WTC11 (cell line): Measurements from ENCODE around the gene B4GALNT2. TPM values are rescaled to one million over a fixed set of nuclear protein-coding genes. Genes with fewer than 3 reads are reported as not detected.
"Not testable (repeated sequence)": the region's sequence is repeated elsewhere in the genome, so short reads cannot be mapped to it uniquely, and the experiment has no call there.

Experiments
- ATAC-seq: fragments of 200-7000 bp; cut with Tn5 transposase; 2 replicates; pipeline ENCODE4 v1.10.0; 2021; ENCODE audit warnings: mild to moderate bottlenecking, moderate library complexity
- CTCF ChIA-PET: fragments of 300-600 bp; sonication (Branson Sonifier 250); formaldehyde crosslinking; loops from one replicate; lab custom pipeline; 2021; ENCODE audit warnings: antibody characterized with exemption; lab: Charles Lee
- POLR2A ChIA-PET: fragments of 350-600 bp; sonication (Branson Sonifier 250); formaldehyde crosslinking; loops from one replicate; lab custom pipeline; 2021; ENCODE audit warnings: antibody characterized with exemption; lab: Charles Lee
- DNase-seq: peaks from one replicate; pipeline ENCODE4 v3.0.0; 2021; ENCODE audit warnings: low spot score
- H3K27ac Mint-ChIP-seq: 2 replicates; pipeline ENCODE4 v1.8.0; 2021; ENCODE audit warnings: mixed read lengths
- H3K27me3 Mint-ChIP-seq: 2 replicates; pipeline ENCODE4 v1.8.0; 2021; ENCODE audit warnings: low read depth, mild to moderate bottlenecking, moderate library complexity, mixed read lengths
- H3K36me3 Mint-ChIP-seq: 2 replicates; pipeline ENCODE4 v1.8.0; 2021; ENCODE audit warnings: mixed read lengths
- H3K4me1 Mint-ChIP-seq: 2 replicates; pipeline ENCODE4 v1.8.0; 2022; ENCODE audit warnings: mixed read lengths
- H3K4me3 Mint-ChIP-seq: 2 replicates; pipeline ENCODE4 v1.8.0; 2021; ENCODE audit warnings: mild to moderate bottlenecking, moderate library complexity, mixed read lengths
- H3K9me3 Mint-ChIP-seq: 2 replicates; pipeline ENCODE4 v1.8.0; 2021; ENCODE audit warnings: mixed read lengths
- ATF2 ChIP-seq: sonication (generic); formaldehyde crosslinking; IDR thresholded peaks from 2 replicates; pipeline ENCODE4 v1.8.1; 2022; ENCODE audit warnings: low read depth, missing genetic modification reagents, borderline replicate concordance
- CREM ChIP-seq: sonication (generic); formaldehyde crosslinking; IDR thresholded peaks from 2 replicates; pipeline ENCODE4 v1.8.1; 2022; ENCODE audit warnings: mild to moderate bottlenecking, missing genetic modification reagents, moderate library complexity
- E2F1 ChIP-seq: sonication (generic); formaldehyde crosslinking; IDR thresholded peaks from 2 replicates; pipeline ENCODE4 v1.8.0; 2022; ENCODE audit warnings: mild to moderate bottlenecking, missing genetic modification reagents
- FOXK1 ChIP-seq: sonication (generic); formaldehyde crosslinking; IDR thresholded peaks from 2 replicates; pipeline ENCODE4 v1.8.0; 2022; ENCODE audit warnings: mild to moderate bottlenecking, moderate library complexity, missing genetic modification reagents
- FOXP4 ChIP-seq: sonication (generic); formaldehyde crosslinking; IDR thresholded peaks from 2 replicates; pipeline ENCODE4 v1.8.0; 2022; ENCODE audit warnings: mild to moderate bottlenecking, missing genetic modification reagents
- GTF2I ChIP-seq: fragments of 250-450 bp; sonication (Bioruptor Pico); conservative IDR thresholded peaks from 2 replicates; pipeline ENCODE4 v1.4.0; 2021; ENCODE audit warnings: mild to moderate bottlenecking
- MXD4 ChIP-seq: fragments of 250-450 bp; sonication (Bioruptor Pico); IDR thresholded peaks from 2 replicates; pipeline ENCODE4 v1.8.0; 2021; ENCODE audit warnings: mild to moderate bottlenecking, moderate library complexity, borderline replicate concordance
- MYBL2 ChIP-seq: sonication (generic); formaldehyde crosslinking; IDR thresholded peaks from 2 replicates; pipeline ENCODE4 v1.8.1; 2023; ENCODE audit warnings: mild to moderate bottlenecking, moderate library complexity, missing genetic modification reagents
- NFE2L1 ChIP-seq: sonication (generic); formaldehyde crosslinking; IDR thresholded peaks from 2 replicates; pipeline ENCODE4 v1.8.1; 2023; ENCODE audit warnings: missing genetic modification reagents
- PRRX2 ChIP-seq: fragments of 250-450 bp; sonication (Bioruptor Pico); IDR thresholded peaks from 2 replicates; pipeline ENCODE4 v1.8.0; 2021; ENCODE audit warnings: mild to moderate bottlenecking
- ZNF425 ChIP-seq: fragments of 250-450 bp; sonication (Bioruptor Pico); conservative IDR thresholded peaks from 2 replicates; pipeline ENCODE4 v1.9.0; 2021; ENCODE audit warnings: mild to moderate bottlenecking
- total RNA-seq: library from RNA; stranded (reverse); gene quantifications from 3 replicates; pipeline ENCODE4 v1.2.3, GENCODE V29; 2021
- TF ChIP-seq, protein P1 (sequence below): sonication (generic); formaldehyde crosslinking; IDR thresholded peaks from 2 replicates; pipeline ENCODE4 v1.8.1; 2022; ENCODE audit warnings: missing genetic modification reagents, borderline replicate concordance
- TF ChIP-seq, protein P2 (sequence below): sonication (generic); formaldehyde crosslinking; IDR thresholded peaks from 2 replicates; pipeline ENCODE4 v1.8.1; 2023; ENCODE audit warnings: mild to moderate bottlenecking, missing genetic modification reagents

The B4GALNT2 gene
- total RNA-seq, 1 experiment from 2014 or later = 0.04 TPM

- TF ChIP-seq E2F1 (CRISPR knock-in tag) = no peak
- TF ChIP-seq ATF2 (CRISPR knock-in tag) = no peak
- TF ChIP-seq, protein P1, sequence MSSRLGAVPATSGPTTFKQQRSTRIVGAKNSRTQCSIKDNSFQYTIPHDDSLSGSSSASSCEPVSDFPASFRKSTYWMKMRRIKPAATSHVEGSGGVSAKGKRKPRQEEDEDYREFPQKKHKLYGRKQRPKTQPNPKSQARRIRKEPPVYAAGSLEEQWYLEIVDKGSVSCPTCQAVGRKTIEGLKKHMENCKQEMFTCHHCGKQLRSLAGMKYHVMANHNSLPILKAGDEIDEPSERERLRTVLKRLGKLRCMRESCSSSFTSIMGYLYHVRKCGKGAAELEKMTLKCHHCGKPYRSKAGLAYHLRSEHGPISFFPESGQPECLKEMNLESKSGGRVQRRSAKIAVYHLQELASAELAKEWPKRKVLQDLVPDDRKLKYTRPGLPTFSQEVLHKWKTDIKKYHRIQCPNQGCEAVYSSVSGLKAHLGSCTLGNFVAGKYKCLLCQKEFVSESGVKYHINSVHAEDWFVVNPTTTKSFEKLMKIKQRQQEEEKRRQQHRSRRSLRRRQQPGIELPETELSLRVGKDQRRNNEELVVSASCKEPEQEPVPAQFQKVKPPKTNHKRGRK (CRISPR knock-in tag) = no peak
- no peak for TF ChIP-seq PRRX2 (CRISPR knock-in tag)
These were observed 7.1 kb upstream of the B4GALNT2 start (continued) for GRCh38 chr17:49125449-49125848.

GRCh38 chr17:49126183-49126859 is 6.2 kb upstream of the B4GALNT2 start:
- POLR2A ChIA-PET, H3K4me1 Mint-ChIP-seq: not testable (repeated sequence)

GRCh38 chr17:49129359-49129950 is 3.1 kb upstream of the B4GALNT2 start:
- DNase-seq, H3K4me3 Mint-ChIP-seq, POLR2A ChIA-PET, CTCF ChIA-PET, H3K27ac Mint-ChIP-seq, H3K4me1 Mint-ChIP-seq, ATAC-seq: not testable (repeated sequence)
- Mint-ChIP-seq H3K9me3 (peaks cover 37% of the 10 kb centered on the region), H3K27me3 (peaks cover 71% of the 10 kb centered on the region), H3K36me3 (peaks cover 29% of the 10 kb centered on the region)
- 0 out of 2 replicates have a peak, but pooled peaks have one; percentile 58 for TF ChIP-seq GTF2I (CRISPR knock-in tag)

More at GRCh38 chr17:49126183-49126859, 6.2 kb upstream of the B4GALNT2 start:
- Mint-ChIP-seq H3K36me3 (peaks cover 41% of the 10 kb centered on the region), H3K9me3 (peaks cover 55% of the 10 kb centered on the region), H3K27me3 (peaks cover 49% of the 10 kb centered on the region)
- CTCF ChIA-PET = interaction anchor here (1.3 kb wide), 2 partner anchors 22 to 94 kb away, joined by 3 to 4 read pairs; no protein-coding TSS in a partner anchor
- H3K27ac Mint-ChIP-seq, H3K4me3 Mint-ChIP-seq, ATAC-seq, DNase-seq: not testable (repeated sequence)

- H3K36me3 Mint-ChIP-seq = peaks cover 29% of the 10 kb centered on the region
- ChIA-PET POLR2A (interaction anchor here (1.1 kb wide), 1 partner anchor 15 kb away, joined by 4 read pairs; no protein-coding TSS in a partner anchor), CTCF (no interaction called here)
- H3K4me1 Mint-ChIP-seq = 0 out of 2 replicates have a peak, but pooled peaks cover 2% of the 10 kb centered on the region
- H3K9me3 Mint-ChIP-seq = peaks cover 37% of the 10 kb centered on the region
- ATAC-seq = no peak
- no peak overlapping the region for H3K27ac Mint-ChIP-seq
- DNase-seq = no peak
- H3K4me3 Mint-ChIP-seq = no peak overlapping the region
- TF ChIP-seq, protein P2, sequence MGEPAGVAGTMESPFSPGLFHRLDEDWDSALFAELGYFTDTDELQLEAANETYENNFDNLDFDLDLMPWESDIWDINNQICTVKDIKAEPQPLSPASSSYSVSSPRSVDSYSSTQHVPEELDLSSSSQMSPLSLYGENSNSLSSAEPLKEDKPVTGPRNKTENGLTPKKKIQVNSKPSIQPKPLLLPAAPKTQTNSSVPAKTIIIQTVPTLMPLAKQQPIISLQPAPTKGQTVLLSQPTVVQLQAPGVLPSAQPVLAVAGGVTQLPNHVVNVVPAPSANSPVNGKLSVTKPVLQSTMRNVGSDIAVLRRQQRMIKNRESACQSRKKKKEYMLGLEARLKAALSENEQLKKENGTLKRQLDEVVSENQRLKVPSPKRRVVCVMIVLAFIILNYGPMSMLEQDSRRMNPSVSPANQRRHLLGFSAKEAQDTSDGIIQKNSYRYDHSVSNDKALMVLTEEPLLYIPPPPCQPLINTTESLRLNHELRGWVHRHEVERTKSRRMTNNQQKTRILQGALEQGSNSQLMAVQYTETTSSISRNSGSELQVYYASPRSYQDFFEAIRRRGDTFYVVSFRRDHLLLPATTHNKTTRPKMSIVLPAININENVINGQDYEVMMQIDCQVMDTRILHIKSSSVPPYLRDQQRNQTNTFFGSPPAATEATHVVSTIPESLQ (CRISPR knock-in tag) = no peak
- TF ChIP-seq MYBL2 (CRISPR knock-in tag) (no peak), ZNF425 (CRISPR knock-in tag) (no peak), CREM (CRISPR knock-in tag) (no peak), FOXP4 (CRISPR knock-in tag) (no peak), NFE2L1 (CRISPR knock-in tag) (no peak), FOXK1 (CRISPR knock-in tag) (no peak), MXD4 (CRISPR knock-in tag) (no peak)
- peaks cover 82% of the 10 kb centered on the region for H3K27me3 Mint-ChIP-seq
These were observed 1.7 kb upstream of the B4GALNT2 start for GRCh38 chr17:49130891-49131290.
